ENCODE data around the gene ZNF526.
A peak's percentile ranks its signal among the peaks of the same experiment; 100 is the strongest.

The ZNF526 gene

DNA sequence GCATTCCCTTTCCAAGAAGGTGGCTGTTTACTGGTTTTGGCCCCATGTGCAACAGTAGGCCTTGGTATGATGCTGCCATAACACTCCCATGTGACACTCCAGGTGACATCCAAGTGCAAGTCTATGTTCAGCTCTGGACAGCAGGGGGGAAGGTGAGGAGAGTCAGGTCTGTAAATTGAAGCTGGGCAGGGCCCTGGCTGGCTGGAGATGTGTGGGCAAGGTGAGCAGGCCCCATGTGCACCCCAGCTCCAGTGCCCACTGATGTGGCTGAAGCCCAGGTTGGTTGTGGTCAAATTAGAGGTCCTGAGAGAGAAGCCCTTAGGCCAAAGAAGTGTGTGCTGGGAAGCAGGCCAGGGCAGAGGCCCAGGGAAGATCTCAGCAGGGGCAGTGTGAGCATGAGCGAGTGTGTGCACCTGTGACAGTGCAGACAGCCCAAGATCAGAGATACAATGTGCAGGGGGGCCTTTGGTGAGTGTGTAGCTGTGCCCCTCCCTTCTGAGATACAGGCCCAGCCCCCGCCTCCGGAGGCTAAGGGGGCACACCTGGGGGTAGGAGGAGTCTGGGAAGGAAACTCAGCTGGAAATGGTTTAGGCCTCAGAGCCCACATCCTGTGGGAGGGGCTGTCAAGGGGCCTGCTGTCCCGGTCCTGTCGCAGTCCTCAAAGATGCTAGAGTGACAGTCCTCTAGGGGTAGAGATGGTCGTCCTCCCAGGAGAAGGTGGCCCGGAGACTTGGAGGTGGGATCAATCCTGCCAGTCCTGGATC, 21.3 kb upstream of the ZNF526 start:
- TF ChIP-seq POLR2A (IDR thresholded peaks at IDR 0.05; ENCODE audit: low read depth, low read length) (no peak), POLR2AphosphoS5 (IDR thresholded peaks at IDR 0.05; ENCODE audit: low read depth, low read length) (no peak), TAF1 (IDR thresholded peaks at IDR 0.05; ENCODE audit: borderline replicate concordance, low read depth, low read length) (no peak)
- peak; percentile 93 for FAIRE-seq
- DNase-seq (ENCODE audit: insufficient read length) = peak; percentile 86

DNA sequence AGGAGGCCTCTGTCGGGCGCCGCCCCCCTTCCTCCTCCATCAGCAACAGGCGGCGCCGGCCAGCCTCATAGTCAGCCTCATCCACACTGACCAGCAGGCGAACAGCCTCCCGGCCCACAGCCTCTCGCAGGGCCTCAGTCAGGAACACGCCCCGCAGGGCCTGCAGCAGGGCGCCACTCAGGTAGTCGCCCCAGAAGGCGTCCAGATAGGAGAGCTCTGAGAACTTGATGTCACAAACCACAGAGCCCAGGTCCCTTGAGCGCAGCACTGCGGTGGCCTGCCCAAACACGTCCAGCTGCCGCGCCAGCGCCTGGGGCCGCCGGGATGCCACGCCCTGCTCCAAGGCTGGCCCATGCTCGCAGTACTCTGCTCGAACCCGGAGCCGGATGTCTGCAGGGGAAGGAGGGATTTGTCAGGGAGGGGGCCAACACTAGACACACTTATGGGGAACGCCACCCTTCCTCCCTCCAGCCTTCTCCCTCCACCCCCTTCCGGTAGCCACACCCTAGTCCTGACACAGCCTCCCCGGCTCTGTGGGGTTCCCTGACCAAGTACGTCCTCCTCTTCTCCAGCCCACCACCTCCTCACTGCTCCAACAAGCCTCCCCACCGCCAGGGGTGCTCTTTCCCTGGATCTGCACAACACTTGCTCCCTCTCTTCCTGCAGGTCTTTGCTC, 20.5 kb upstream of the ZNF526 start:
- peak; percentile 81 for DNase-seq (ENCODE audit: insufficient read length)
- TF ChIP-seq TAF1 (IDR thresholded peaks at IDR 0.05; ENCODE audit: borderline replicate concordance, low read depth, low read length) = no peak
- no peak for TF ChIP-seq POLR2AphosphoS5 (IDR thresholded peaks at IDR 0.05; ENCODE audit: low read depth, low read length)
- no peak for TF ChIP-seq POLR2A (IDR thresholded peaks at IDR 0.05; ENCODE audit: low read depth, low read length)
- FAIRE-seq = no peak

- FAIRE-seq = peak; percentile 46
- TF ChIP-seq POLR2A (IDR thresholded peaks at IDR 0.05; ENCODE audit: low read depth, low read length) = no peak
- no peak for TF ChIP-seq TAF1 (IDR thresholded peaks at IDR 0.05; ENCODE audit: borderline replicate concordance, low read depth, low read length)
Measured at GRCh38 chr19:42200116-42200715, 19.9 kb upstream of the ZNF526 start.

GRCh38 chr19:42201489-42202289, 18.4 kb upstream of the ZNF526 start:
- TF ChIP-seq POLR2A (IDR thresholded peaks at IDR 0.05; ENCODE audit: low read depth, low read length) (peak; percentile 49; the same call in 1 of the 2 replicates), TAF1 (IDR thresholded peaks at IDR 0.05; ENCODE audit: borderline replicate concordance, low read depth, low read length) (no peak)
- peak; percentile 90 for FAIRE-seq
- peak; percentile 80 for DNase-seq (ENCODE audit: insufficient read length)

More at GRCh38 chr19:42200116-42200715, 19.9 kb upstream of the ZNF526 start:
- no peak for DNase-seq (ENCODE audit: insufficient read length)

GRCh38 chr19:42202290-42202880, 17.7 kb upstream of the ZNF526 start:
- DNase-seq (ENCODE audit: insufficient read length) = no peak
- TF ChIP-seq POLR2A (IDR thresholded peaks at IDR 0.05; ENCODE audit: low read depth, low read length) = no peak
- no peak for TF ChIP-seq TAF1 (IDR thresholded peaks at IDR 0.05; ENCODE audit: borderline replicate concordance, low read depth, low read length)
- no peak for TF ChIP-seq POLR2AphosphoS5 (IDR thresholded peaks at IDR 0.05; ENCODE audit: low read depth, low read length)
- no peak for FAIRE-seq

GRCh38 chr19:42203700-42204099, 16.4 kb upstream of the ZNF526 start:
- TF ChIP-seq POLR2AphosphoS5 (IDR thresholded peaks at IDR 0.05; ENCODE audit: low read depth, low read length) (no peak), TAF1 (IDR thresholded peaks at IDR 0.05; ENCODE audit: borderline replicate concordance, low read depth, low read length) (no peak), POLR2A (IDR thresholded peaks at IDR 0.05; ENCODE audit: low read depth, low read length) (no peak)
- DNase-seq (ENCODE audit: insufficient read length) (no peak), FAIRE-seq (no peak)

DNA sequence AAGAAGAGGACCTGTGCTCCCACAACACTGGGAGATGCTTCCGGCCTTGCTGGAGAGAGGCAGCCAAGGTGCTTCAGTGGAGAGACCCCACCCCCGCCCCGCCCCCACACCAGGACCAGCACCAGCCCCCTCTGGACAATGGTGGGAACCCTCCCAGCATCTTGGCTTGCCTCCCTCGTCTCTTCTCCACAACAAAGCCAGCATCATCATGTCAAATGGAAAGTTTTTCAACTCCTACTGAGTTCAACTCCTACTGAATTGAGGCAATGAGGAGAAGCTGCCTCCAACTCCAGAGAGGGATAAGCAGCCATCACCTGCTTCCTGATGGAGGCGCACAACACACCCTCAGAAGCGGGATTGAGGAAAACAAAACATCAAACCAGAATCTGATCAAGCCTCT, 15.4 kb upstream of the ZNF526 start:
- no peak for FAIRE-seq
- no peak for DNase-seq (ENCODE audit: insufficient read length)
- TF ChIP-seq POLR2A (IDR thresholded peaks at IDR 0.05; ENCODE audit: low read depth, low read length) (no peak), TAF1 (IDR thresholded peaks at IDR 0.05; ENCODE audit: borderline replicate concordance, low read depth, low read length) (no peak), POLR2AphosphoS5 (IDR thresholded peaks at IDR 0.05; ENCODE audit: low read depth, low read length) (no peak)

- TF ChIP-seq TAF1 (IDR thresholded peaks at IDR 0.05; ENCODE audit: borderline replicate concordance, low read depth, low read length) (no peak), POLR2A (IDR thresholded peaks at IDR 0.05; ENCODE audit: low read depth, low read length) (no peak), POLR2AphosphoS5 (IDR thresholded peaks at IDR 0.05; ENCODE audit: low read depth, low read length) (no peak)
- FAIRE-seq = no peak
- no peak for DNase-seq (ENCODE audit: insufficient read length)
Measured at GRCh38 chr19:42206871-42207755, 13.0 kb upstream of the ZNF526 start.

DNA sequence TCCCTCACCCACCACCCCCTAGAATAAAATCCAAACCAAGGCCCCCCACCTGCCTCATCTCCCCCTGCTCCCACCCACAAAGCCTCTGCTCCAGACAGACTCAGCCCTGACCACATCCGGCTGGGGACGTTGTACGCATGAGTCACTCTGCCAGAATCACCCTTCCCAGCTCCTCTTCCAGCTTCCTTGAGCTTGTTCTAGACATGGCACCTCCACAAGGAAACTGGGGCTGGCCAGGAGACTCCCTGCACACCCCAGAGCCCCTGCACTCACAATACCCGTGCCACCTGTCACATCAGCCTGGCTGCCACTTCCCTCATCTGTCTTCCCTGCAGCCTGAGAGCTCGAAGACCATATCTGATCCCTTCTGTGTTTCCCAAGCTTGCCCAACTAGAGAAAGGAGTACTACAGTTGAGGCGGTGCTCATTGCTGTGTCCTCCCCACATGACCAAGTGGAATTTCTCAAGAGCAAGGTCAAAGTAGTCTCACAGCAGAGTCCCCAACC, 12.3 kb upstream of the ZNF526 start:
- TF ChIP-seq TAF1 (IDR thresholded peaks at IDR 0.05; ENCODE audit: borderline replicate concordance, low read depth, low read length) (no peak), POLR2A (IDR thresholded peaks at IDR 0.05; ENCODE audit: low read depth, low read length) (no peak), POLR2AphosphoS5 (IDR thresholded peaks at IDR 0.05; ENCODE audit: low read depth, low read length) (no peak)
- no peak for FAIRE-seq
- DNase-seq (ENCODE audit: insufficient read length) = no peak

DNA sequence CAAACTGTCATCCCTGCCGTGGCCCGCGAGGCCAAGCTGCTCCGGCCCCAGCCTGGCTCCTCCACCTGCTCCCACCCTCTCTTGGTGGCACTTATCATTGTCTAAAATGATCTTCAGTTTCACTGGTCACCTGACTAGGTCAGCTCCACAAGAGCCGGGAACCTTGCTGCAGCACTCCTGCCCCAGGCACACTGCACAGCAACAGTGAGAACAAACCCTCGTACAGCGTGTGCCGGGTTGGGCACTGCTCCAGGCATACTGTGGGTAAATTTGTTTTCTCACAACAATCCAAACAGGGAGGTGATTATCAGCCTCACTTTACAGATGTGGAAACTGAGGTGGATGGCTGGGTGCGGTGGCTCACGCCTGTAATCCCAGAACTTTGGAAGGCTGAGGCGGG, 11.5 kb upstream of the ZNF526 start:
- DNase-seq (ENCODE audit: insufficient read length) = no peak
- FAIRE-seq = no peak
- no peak for TF ChIP-seq TAF1 (IDR thresholded peaks at IDR 0.05; ENCODE audit: borderline replicate concordance, low read depth, low read length)
- TF ChIP-seq POLR2A (IDR thresholded peaks at IDR 0.05; ENCODE audit: low read depth, low read length) = no peak
- TF ChIP-seq POLR2AphosphoS5 (IDR thresholded peaks at IDR 0.05; ENCODE audit: low read depth, low read length) = no peak
